ENCODE measurements around the gene NFE2L1. TPM values are rescaled to one million over a fixed set of nuclear protein-coding genes. Genes with fewer than 3 reads are reported as not detected.
A peak's percentile ranks its signal among the peaks of the same experiment; 100 is the strongest.
"Not testable (repeated sequence)": the region's sequence is repeated elsewhere in the genome, so short reads cannot be mapped to it uniquely, and the experiment has no call there.

NFE2L1 gene
- total RNA-seq, 1 experiment from 2014 or later: 50.5 TPM

DNA sequence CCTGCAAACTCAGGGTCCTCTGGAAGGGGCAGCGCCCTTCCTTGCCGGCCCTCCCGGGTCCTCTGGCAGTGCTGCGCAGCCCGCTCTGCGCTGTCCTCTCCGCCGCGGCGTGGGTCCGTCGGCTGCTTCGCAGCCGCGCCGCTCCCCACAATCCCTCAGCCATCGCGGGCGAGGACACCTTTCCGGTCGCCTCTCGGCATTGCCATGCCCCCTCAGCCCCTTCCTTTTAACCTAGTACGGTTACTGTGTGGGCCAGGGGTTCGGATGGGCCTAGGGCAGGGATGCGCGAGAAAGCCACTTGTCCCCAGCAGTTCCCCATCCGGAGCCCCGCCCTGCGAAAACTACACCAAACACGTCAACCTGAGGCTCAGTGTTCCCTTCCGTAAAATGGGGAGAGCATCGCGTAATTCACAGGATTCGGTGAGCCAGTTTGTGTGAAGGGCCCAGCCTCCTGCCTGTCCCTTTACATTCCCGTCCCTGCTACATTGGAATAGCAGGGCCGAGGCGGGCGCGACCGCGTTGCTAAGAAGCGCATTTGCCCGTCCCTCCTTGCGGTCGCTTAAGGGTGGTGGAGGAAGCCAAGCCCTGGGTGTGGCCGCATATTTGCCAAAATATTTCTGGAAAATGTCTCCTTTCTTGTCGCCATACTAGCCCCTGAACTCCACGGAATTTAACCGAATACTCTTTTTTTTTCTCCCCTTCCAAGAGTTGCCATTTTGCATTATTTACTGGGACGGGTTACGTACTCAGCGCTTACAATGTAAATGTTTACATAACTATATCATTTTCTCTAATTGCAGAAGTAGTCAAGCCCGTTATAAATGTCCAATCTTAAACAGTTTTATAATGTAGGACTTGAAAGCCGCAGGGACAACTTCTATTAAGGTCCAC lies 23.8 kb upstream of the NFE2L1 start:
- DNase-seq (ENCODE audit: low spot score): peak; percentile 83

GRCh38 chr17:48025040-48025903 lies 22.9 kb upstream of the NFE2L1 start:
- peak; percentile 98 for DNase-seq (ENCODE audit: low spot score)

GRCh38 chr17:48025904-48026501 lies 22.2 kb upstream of the NFE2L1 start:
- DNase-seq (ENCODE audit: low spot score): no peak

- peak; percentile 96 for DNase-seq (ENCODE audit: low spot score)
Measured at GRCh38 chr17:48026502-48027321, 21.4 kb upstream of the NFE2L1 start.

DNA sequence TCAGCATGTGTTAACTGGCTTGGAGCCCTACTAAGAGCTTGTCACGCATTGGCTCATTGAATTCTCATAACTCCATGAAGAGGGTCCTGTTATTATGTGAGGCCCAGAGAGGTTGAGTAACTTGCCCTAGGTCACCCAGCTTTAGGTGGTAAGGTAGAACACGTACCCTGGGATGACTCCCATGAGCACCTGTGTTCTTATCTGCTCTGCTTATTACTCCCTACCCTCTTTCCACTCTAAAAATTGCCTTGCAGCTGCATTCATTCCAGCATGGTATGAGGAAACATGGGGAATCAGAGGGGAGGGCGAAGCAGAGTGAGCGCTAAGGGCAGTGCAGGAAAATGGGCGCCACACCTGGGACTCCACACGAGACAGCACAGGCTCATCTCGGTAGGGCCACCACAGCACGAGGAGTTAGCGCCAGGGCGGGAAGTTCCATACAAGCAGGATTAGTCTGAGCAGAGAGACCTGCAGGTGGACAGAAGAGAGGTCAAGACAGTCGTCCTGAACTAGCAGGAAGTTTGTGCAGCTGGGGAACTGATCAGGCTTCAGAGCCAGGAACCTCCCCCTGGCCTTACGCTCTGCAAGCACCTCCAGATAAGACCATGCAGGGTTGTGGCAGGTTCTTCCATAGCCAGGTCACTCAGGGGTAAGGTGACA lies 20.7 kb upstream of the NFE2L1 start:
- no peak for DNase-seq (ENCODE audit: low spot score)

- no peak for DNase-seq (ENCODE audit: low spot score)
Measured at GRCh38 chr17:48028736-48029135, 19.4 kb upstream of the NFE2L1 start.

- no peak for DNase-seq (ENCODE audit: low spot score)
Measured at GRCh38 chr17:48030531-48030930, 17.6 kb upstream of the NFE2L1 start.

DNA sequence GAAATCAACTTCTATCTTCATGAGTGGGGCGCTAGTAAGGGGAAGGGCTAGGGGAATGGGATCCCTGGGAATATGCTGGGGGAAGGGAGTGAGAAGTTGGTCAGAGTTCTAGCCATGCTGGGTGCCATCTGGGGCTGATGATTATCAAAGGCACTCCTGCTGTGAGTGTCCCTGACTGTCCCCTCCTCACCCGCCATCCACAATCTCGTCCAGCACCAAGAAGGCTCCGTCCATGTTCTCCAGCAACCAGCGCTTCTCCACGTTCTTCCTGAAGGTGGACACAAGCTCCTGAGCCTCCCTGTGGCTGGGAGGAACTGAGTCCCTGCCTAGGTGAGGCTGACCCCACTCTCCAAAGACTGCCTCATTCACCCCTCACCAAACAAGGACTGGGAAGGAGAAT lies 16.2 kb upstream of the NFE2L1 start:
- DNase-seq (ENCODE audit: low spot score): no peak

DNA sequence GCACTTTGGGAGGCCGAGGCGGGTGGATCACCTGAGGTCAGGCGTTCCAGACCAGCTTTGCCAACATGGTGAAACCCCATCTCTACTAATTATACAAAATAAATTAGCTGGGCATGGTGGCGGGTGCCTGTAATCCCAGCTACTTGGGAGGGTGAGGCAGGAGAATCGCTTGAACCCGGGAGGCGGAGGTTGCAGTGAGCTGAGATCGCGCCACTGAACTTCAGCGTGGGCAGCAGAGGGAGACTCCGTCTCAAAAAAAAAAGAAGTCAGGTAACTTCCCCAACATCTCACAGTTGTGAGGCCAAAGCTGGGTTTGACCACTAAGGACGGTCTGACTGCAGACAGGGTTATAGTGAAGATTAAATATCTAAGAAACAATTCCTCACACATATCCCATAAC lies 13.4 kb upstream of the NFE2L1 start:
- not testable (repeated sequence) for DNase-seq (ENCODE audit: low spot score)

DNA sequence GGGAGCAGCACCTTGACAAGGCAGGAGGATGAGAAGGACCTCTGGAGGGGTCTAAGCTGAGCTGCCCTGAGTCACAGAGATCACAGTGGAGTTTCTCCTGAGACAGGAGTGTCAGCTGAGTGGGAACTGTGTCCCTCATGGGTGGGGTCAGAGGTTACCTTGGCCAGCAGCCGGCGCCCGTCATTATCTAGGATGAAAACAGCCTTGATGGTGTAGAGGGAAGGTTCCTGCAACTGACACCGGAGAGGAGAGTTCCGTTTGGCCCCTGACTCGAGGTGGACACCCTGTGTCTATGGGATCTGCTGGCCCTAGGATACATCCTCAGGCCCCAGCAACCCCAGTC lies 11.5 kb upstream of the NFE2L1 start:
- no peak for DNase-seq (ENCODE audit: low spot score)

DNA sequence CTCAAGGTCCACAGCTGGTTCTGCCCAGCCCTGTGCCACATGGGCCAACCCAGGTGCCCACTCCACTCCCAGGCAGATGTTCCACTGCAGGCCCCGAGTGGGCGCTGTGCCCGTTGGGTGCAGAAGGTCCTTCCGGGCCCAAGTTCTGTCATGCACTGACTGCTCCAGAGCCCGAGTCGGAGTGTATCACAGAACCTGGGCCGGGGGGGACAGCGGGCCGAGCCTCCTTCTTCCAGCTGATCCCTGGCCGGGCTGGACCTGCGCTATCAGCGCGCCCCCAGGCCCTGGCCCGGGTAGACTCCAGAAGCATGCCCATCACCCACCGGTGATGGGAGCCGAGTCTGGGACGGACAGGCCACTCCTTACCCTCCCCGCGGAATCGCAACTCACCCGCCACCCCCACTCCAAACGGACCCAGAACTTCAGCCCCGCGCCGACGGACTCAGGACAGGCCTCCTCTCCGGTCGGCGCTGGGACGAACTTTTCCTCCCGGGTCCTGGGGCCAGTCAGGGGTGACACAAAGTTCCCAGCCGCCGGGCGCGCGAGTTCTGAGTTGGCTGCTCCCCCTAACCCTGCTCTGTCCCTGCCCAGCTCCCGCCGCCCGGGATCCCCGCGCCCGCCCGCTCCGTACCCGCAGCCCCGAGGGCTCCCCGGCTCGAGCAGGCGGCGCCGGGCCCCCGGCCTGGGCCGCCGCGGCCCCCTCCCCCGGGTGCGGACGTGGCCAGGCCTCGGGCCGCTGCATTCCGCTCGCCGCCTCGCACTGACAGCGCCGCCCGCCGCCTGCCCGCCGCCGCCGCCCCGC lies 10.9 kb upstream of the NFE2L1 start, which contains the start of gene COPZ2:
Gene COPZ2 (minus strand): TSS at position 762 of the 802 bp plus-strand sequence. CDS start 20 bp downstream, at position 742.
- DNase-seq (ENCODE audit: low spot score): no peak

DNA sequence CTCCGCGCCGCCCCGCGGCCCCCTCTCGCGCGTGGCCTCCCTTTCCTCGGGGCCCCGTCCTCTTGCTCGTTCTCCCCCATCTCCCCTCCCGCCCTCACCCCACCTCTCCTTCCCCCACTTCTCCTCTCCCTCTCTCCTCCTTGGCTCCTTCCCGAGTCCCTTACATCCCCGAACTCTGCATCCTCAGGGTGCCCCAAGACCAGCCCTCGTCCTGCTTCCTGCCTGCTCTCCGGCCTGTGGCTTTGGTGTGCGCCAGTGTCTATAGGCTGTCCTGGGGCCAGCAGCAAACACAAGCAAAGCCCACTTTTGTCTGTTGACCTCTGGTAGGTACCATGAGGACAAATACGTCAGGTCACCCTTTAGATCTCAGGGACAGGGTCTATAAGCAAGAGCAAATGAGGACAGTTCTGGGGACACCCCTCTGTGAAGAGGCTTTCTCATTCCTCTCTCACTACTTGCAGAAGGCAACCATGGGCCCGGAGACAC lies 10.3 kb upstream of the NFE2L1 start:
- DNase-seq (ENCODE audit: low spot score): no peak

- DNase-seq (ENCODE audit: low spot score): no peak
Measured at GRCh38 chr17:48038687-48039086, 9.5 kb upstream of the NFE2L1 start.

- no peak for DNase-seq (ENCODE audit: low spot score)
Measured at GRCh38 chr17:48043176-48043575, 5.0 kb upstream of the NFE2L1 start.

GRCh38 chr17:48044851-48045250 lies 3.3 kb upstream of the NFE2L1 start:
- no peak for DNase-seq (ENCODE audit: low spot score)

GRCh38 chr17:48045316-48046001 lies 2.7 kb upstream of the NFE2L1 start:
- DNase-seq (ENCODE audit: low spot score): no peak

GRCh38 chr17:48046296-48046695 lies 1.9 kb upstream of the NFE2L1 start:
- DNase-seq (ENCODE audit: low spot score): no peak

- DNase-seq (ENCODE audit: low spot score): no peak
Measured at GRCh38 chr17:48047113-48047740, 932 bp upstream of the NFE2L1 start.

Data from H4 (cell line).